ENCODE data around the gene MACO1. TPM values are rescaled to one million over a fixed set of nuclear protein-coding genes. Genes with fewer than 3 reads are reported as not detected.
A peak's percentile ranks its signal among the peaks of the same experiment; 100 is the strongest.

The MACO1 gene
- total RNA-seq, 4 donors from 2014 or later = 16.2 to 23.2 (median 19.5) TPM

DNA sequence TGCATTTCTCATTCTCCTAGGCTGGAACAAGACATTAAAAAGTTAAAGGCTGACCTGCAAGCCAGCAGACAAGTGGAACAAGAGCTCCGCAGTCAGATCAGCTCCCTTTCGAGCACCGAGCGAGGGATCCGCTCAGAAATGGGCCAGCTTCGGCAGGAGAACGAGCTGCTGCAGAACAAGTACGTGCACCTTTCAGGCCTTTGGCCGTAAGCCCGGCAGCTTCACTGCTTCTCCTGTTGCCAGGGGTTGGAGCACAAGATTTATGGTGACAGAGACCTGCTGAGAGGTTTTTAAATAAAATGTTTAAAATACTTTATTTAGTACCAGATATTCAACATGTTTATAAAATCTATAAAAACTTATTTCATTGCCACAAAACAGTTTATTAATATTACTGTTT lies 53.4 kb downstream of the MACO1 start:
- no peaks in the 10 kb centered on the region for H3K9me3 ChIP-seq
- peak in 1 of 2 donors; percentile 37 for TF ChIP-seq POLR2AphosphoS5 (IDR thresholded peaks at IDR 0.05)
- TF ChIP-seq POLR2A (IDR thresholded peaks at IDR 0.05; ENCODE audit: low read depth) = no peak
- 55% methylated on average over 10 of the region's 10 CpGs for WGBS
- no peaks in the 10 kb centered on the region for H3K27me3 ChIP-seq
- peak overlapping the region; percentile 38 to 66 (median 64) for H3K27ac ChIP-seq (replicated peaks in 1 of 4)
- peaks cover 4 to 34% (median 27%) of the 10 kb centered on the region in 4 donors for H3K36me3 ChIP-seq
- peaks cover 17 to 38% (median 31%) of the 10 kb centered on the region in 4 donors for H3K4me1 ChIP-seq
- no peak overlapping the region for H3K4me3 ChIP-seq
- intact Hi-C loops (cut with DNase I) = no loop called here
- DNase-seq (ENCODE audit: extremely low spot score) = no peak

DNA sequence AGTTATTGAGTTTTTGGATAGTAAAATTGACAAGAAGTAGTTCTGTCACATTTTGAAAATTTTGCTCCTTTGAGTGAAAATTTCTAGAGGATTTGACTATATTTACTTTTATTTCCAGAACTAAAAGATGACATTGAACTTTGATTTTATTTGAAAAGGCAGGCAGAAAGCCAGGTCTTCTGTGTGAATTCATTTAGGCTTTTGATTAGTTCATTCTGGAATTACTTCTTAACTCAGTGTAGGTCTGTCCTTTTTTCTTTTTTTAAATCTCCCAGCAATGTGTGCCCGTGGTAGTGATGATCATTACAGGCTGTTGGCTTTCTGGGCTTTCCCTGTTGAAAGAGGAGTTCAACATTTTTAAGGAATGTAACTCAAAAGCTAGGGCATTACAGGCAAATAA lies 53.8 kb downstream of the MACO1 start:
- 37% methylated on average over 1 of the region's 1 CpG for WGBS
- Histone ChIP-seq H3K9me3 (no peaks in the 10 kb centered on the region), H3K27me3 (no peaks in the 10 kb centered on the region), H3K4me1 (peaks cover 17 to 35% (median 31%) of the 10 kb centered on the region in 4 donors), H3K4me3 (no peak overlapping the region), H3K36me3 (peaks cover 7 to 38% (median 31%) of the 10 kb centered on the region in 4 donors), H3K27ac (replicated peaks in 1 of 4) (peak overlapping the region in 3 of 4 donors; percentile 20 to 65 (median 35))
- intact Hi-C loops (cut with DNase I) = no loop called here
- DNase-seq (ENCODE audit: extremely low spot score) = no peak
- TF ChIP-seq EP300 (IDR thresholded peaks at IDR 0.05) (no peak), POLR2A (IDR thresholded peaks at IDR 0.05; ENCODE audit: low read depth) (no peak)
- TF ChIP-seq, protein P1, sequence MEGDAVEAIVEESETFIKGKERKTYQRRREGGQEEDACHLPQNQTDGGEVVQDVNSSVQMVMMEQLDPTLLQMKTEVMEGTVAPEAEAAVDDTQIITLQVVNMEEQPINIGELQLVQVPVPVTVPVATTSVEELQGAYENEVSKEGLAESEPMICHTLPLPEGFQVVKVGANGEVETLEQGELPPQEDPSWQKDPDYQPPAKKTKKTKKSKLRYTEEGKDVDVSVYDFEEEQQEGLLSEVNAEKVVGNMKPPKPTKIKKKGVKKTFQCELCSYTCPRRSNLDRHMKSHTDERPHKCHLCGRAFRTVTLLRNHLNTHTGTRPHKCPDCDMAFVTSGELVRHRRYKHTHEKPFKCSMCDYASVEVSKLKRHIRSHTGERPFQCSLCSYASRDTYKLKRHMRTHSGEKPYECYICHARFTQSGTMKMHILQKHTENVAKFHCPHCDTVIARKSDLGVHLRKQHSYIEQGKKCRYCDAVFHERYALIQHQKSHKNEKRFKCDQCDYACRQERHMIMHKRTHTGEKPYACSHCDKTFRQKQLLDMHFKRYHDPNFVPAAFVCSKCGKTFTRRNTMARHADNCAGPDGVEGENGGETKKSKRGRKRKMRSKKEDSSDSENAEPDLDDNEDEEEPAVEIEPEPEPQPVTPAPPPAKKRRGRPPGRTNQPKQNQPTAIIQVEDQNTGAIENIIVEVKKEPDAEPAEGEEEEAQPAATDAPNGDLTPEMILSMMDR (IDR thresholded peaks at IDR 0.05) = no peak

DNA sequence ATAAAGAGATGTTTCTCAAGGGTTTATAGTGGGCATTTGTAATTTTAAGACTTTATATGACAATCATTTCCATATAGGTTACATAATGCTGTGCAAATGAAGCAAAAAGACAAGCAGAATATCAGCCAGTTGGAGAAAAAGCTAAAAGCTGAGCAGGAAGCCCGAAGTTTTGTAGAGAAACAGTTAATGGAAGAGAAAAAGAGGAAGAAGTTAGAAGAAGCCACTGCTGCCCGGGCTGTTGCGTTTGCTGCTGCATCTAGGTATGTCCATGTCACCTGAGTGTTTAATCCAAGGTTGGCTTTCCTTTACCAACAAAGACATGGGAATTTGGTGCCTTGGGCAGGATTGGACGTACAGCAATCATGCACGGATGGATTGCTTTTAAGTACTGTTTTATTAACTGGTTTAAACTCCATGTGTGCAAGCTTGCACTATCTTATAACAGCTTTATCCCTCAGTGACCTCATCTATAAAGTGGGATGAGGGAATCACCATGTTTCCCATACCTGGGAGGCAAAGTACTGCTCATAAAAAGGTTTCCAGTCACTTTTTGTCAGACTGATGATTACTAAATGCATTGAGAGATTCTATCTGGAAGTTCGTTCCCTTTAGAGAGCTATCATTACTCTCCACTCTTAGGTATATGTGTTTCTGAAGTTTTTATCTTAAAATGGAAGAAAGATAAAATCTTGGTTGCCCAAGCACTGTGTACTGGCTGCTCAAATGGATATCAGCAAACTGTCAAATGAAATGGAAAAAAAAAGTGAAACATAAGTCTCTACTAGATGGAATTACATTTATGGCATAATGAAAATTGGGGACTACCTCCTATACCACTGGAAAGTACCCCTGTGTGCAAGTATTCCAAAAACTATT lies 55.1 kb downstream of the MACO1 start:
- no peak for TF ChIP-seq POLR2A (IDR thresholded peaks at IDR 0.05; ENCODE audit: low read depth)
- TF ChIP-seq POLR2AphosphoS5 (IDR thresholded peaks at IDR 0.05) = no peak
- TF ChIP-seq EP300 (IDR thresholded peaks at IDR 0.05) = no peak
- TF ChIP-seq, protein P1 (IDR thresholded peaks at IDR 0.05) = no peak
- H3K9me3 ChIP-seq = no peaks in the 10 kb centered on the region
- H3K36me3 ChIP-seq = peaks cover 13 to 49% (median 38%) of the 10 kb centered on the region in 4 donors
- peaks cover 17 to 35% (median 31%) of the 10 kb centered on the region in 4 donors for H3K4me1 ChIP-seq
- H3K27me3 ChIP-seq = no peaks in the 10 kb centered on the region
- 75% methylated on average over 6 of the region's 6 CpGs for WGBS
- DNase-seq (ENCODE audit: extremely low spot score) = no peak
- H3K4me3 ChIP-seq = no peak overlapping the region
- peak overlapping the region in 1 of 4 donors; percentile 65 for H3K27ac ChIP-seq (replicated peaks in 1 of 4)
- intact Hi-C loops (cut with DNase I) = no loop called here

DNA sequence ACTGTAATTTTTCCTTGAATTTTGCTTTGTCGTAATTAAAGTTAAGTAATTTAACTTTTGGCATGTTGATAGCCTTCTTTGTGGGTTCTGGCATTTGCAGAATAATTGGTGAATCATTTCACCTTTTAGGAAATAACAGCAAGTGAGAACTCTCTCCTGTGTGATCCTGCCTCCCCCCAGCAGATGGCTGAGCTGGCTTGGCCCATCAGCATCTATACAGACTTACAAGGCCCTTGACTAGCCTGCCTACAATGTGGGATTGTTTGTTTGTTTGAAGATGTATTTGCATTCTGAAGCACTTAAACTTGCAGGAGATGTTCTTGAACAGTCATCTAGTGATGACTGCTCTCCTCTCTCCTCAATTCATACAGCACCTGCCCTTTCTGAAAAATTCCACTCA lies 55.9 kb downstream of the MACO1 start:
- WGBS = 91% methylated on average over 1 of the region's 1 CpG
- Histone ChIP-seq H3K9me3 (no peaks in the 10 kb centered on the region), H3K4me1 (peaks cover 13 to 29% (median 26%) of the 10 kb centered on the region in 4 donors), H3K27ac (replicated peaks in 1 of 4) (no peak overlapping the region), H3K4me3 (no peak overlapping the region), H3K36me3 (peaks cover 18 to 58% (median 46%) of the 10 kb centered on the region in 4 donors), H3K27me3 (no peaks in the 10 kb centered on the region)
- TF ChIP-seq EP300 (IDR thresholded peaks at IDR 0.05) (no peak), POLR2A (IDR thresholded peaks at IDR 0.05; ENCODE audit: low read depth) (no peak)
- no peak for DNase-seq (ENCODE audit: extremely low spot score)
- intact Hi-C loops (cut with DNase I) = no loop called here

DNA sequence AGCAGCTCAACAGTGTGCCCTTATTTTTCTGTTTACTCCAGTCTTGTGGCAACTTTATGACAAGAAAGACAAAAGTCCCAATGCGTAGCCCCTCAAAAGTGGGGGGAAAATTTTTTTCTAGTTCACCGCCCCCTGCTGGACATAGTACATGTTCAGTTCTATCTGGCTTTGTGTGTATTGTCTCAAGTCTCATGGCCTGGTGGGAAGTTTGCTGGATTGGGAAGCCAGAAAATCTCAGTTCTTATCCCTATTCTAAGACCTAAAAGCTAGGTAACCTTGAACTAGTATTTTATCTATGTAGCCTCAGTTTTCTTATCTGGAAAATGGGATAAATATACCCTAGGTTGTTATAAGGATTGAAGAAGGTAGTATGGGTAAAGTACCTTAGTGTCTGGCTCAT lies 56.9 kb downstream of the MACO1 start:
- WGBS = 100% methylated on average over 2 of the region's 2 CpGs
- intact Hi-C loops (cut with DNase I) = no loop called here
- DNase-seq (ENCODE audit: extremely low spot score) = no peak
- TF ChIP-seq POLR2AphosphoS5 (IDR thresholded peaks at IDR 0.05) = no peak
- TF ChIP-seq, protein P1 (IDR thresholded peaks at IDR 0.05) = peak; percentile 18 to 44 (median 27)
- peaks cover 9 to 27% (median 19%) of the 10 kb centered on the region in 4 donors for H3K4me1 ChIP-seq
- no peak overlapping the region for H3K4me3 ChIP-seq
- no peaks in the 10 kb centered on the region for H3K27me3 ChIP-seq
- no peak overlapping the region for H3K27ac ChIP-seq (replicated peaks in 1 of 4)
- H3K9me3 ChIP-seq = no peaks in the 10 kb centered on the region
- peaks cover 26 to 68% (median 56%) of the 10 kb centered on the region in 4 donors for H3K36me3 ChIP-seq

Measured in esophagus muscularis mucosa (tissue), 4 donors.